Endothelial cell of umbilical vein (primary cell): ENCODE data around the gene DNHD1. TPM values are rescaled to one million over a fixed set of nuclear protein-coding genes. Genes with fewer than 3 reads are reported as not detected.

Experiments used
- BruUV-seq: library from RNA; stranded (reverse); fragments of 400-500 nt; replicated peaks from 2 replicates; lab custom pipeline; 2021; lab: Mats Ljungman, UMichigan
- CTCF ChIA-PET: fragments of 300-600, 350-600 bp; sonication (Branson Sonifier 250); formaldehyde crosslinking; loops from one replicate; lab custom pipeline; 2021; ENCODE audit warnings: antibody characterized with exemption, inconsistent platforms; lab: Charles Lee
- POLR2A ChIA-PET: fragments of 300-600, 350-600 bp; sonication (Branson Sonifier 250); formaldehyde crosslinking; loops from one replicate; lab custom pipeline; 2021; ENCODE audit warnings: antibody characterized with exemption, inconsistent platforms; lab: Charles Lee
- DNase-seq: peaks from one replicate; pipeline ENCODE4 v3.0.0-alpha.2; 2011; ENCODE audit warnings: low read depth, low spot score
- FAIRE-seq: peaks from 2 replicates; lab custom pipeline; 2011; peaks lifted over from hg19 to GRCh38; lab: Jason Lieb, UNC
- H2AFZ ChIP-seq: 2 replicates; pipeline ENCODE4 v1.6.0; 2012; ENCODE audit warnings: low read depth, low read length, control low read depth, inconsistent platforms
- H3K27ac ChIP-seq: 2 replicates; pipeline ENCODE4 v1.5.1; 2011; ENCODE audit warnings: low read depth, mild to moderate bottlenecking, control low read depth, low read length, moderate library complexity; ENCODE audit not compliant: insufficient read depth
- H3K27me3 ChIP-seq, 2 experiments: 2 replicates each; pipeline versions ENCODE4 v1.6.0 to v1.6.1; 2011; ENCODE audit warnings: low read length in 2 of 2, mixed read lengths in 1 of 2; ENCODE audit not compliant: control insufficient read depth in 2 of 2, insufficient read depth in 2 of 2
- H3K36me3 ChIP-seq, 2 experiments: 2 replicates in 1 of 2; 3 replicates in 1 of 2; pipeline ENCODE4 v1.5.1; 2011; ENCODE audit warnings: low read length in 2 of 2, mild to moderate bottlenecking in 1 of 2, moderate library complexity in 1 of 2; ENCODE audit not compliant: control insufficient read depth in 2 of 2, insufficient read depth in 2 of 2; ENCODE audit errors: extremely low read depth in 1 of 2
- H3K4me1 ChIP-seq: 3 replicates; pipeline ENCODE4 v1.5.1; 2011; ENCODE audit warnings: mild to moderate bottlenecking, low read length; ENCODE audit not compliant: control insufficient read depth, insufficient read depth; ENCODE audit errors: extremely low read depth
- H3K4me2 ChIP-seq: 2 replicates; pipeline ENCODE4 v1.6.1; 2011; ENCODE audit warnings: low read length, control low read depth, mixed read lengths; ENCODE audit not compliant: insufficient read depth
- H3K4me3 ChIP-seq, 3 experiments: fragments of 200-600 bp in 1 of 3; sonication (generic), shearing (Covaris generic) in 1 of 3; replicated peaks in 1 of 3; 2 replicates each; pipeline ENCODE4 v1.5.1; 2011 to 2016; ENCODE audit warnings: control low read depth in 3 of 3, low read length in 3 of 3, mild to moderate bottlenecking in 2 of 3, inconsistent platforms in 1 of 3, low read depth in 1 of 3, moderate library complexity in 1 of 3; ENCODE audit not compliant: insufficient read depth in 1 of 3
- H3K79me2 ChIP-seq: 2 replicates; pipeline ENCODE4 v1.6.0; 2012; ENCODE audit warnings: low read length, inconsistent platforms; ENCODE audit not compliant: control insufficient read depth, insufficient read depth
- H3K9ac ChIP-seq: replicated peaks from 2 replicates; pipeline ENCODE3; 2011; ENCODE audit warnings: low read length, control low read depth; ENCODE audit not compliant: insufficient read depth; ENCODE audit errors: extremely low read depth
- H3K9me1 ChIP-seq: replicated peaks from 3 replicates; pipeline ENCODE4 v1.6.0; 2011; ENCODE audit warnings: mild to moderate bottlenecking, low read length; ENCODE audit not compliant: control insufficient read depth, insufficient read depth; ENCODE audit errors: extremely low read depth
- H3K9me3 ChIP-seq: replicated peaks from 2 replicates; pipeline ENCODE4 v1.5.1; 2012; ENCODE audit warnings: low read length, inconsistent platforms; ENCODE audit not compliant: control insufficient read depth, insufficient read depth
- H4K20me1 ChIP-seq: replicated peaks from 2 replicates; pipeline ENCODE3; 2011; ENCODE audit warnings: mild to moderate bottlenecking, low read length; ENCODE audit not compliant: control insufficient read depth, insufficient read depth; ENCODE audit errors: extremely low read depth
- EZH2 ChIP-seq: IDR thresholded peaks from 2 replicates; pipeline ENCODE4 v1.6.1; 2012; ENCODE audit warnings: borderline replicate concordance, low read depth, mild to moderate bottlenecking, moderate library complexity, low read length, inconsistent platforms; ENCODE audit not compliant: severe bottlenecking
- FOS ChIP-seq: IDR thresholded peaks from 2 replicates; pipeline ENCODE4 v1.6.1; 2011; ENCODE audit warnings: mild to moderate bottlenecking, low read length, moderate library complexity, borderline replicate concordance; ENCODE audit not compliant: insufficient read depth
- GATA2 ChIP-seq: IDR thresholded peaks from 2 replicates; pipeline ENCODE4 v1.7.0; 2011; ENCODE audit warnings: low read depth, mild to moderate bottlenecking, moderate library complexity, mixed read lengths, low read length; ENCODE audit not compliant: insufficient read length, insufficient read depth
- JUN ChIP-seq: IDR thresholded peaks from 2 replicates; pipeline ENCODE4 v1.6.1; 2011; ENCODE audit warnings: borderline replicate concordance, low read depth; ENCODE audit not compliant: insufficient read length, insufficient read depth
- MYC ChIP-seq: IDR thresholded peaks from one replicate; pipeline ENCODE4 v1.6.1; 2011; ENCODE audit warnings: mild to moderate bottlenecking, low read depth, low read length
- POLR2A ChIP-seq: IDR thresholded peaks from 2 replicates; pipeline ENCODE4 v1.6.1; 2012; ENCODE audit warnings: low read depth, mild to moderate bottlenecking, control low read depth, low read length
- POLR2AphosphoS5 ChIP-seq: IDR thresholded peaks from 2 replicates; pipeline ENCODE4 v1.6.1; 2012; ENCODE audit warnings: low read depth, mild to moderate bottlenecking, control low read depth, low read length, moderate library complexity; ENCODE audit not compliant: insufficient read depth
- dilution Hi-C: fragments of 300-500 bp; cut with MboI; formaldehyde crosslinking; loops from one replicate; pipeline ENCODE4 v1.15.0; 2019; ENCODE audit warnings: low sequenced_read_pairs; ENCODE audit not compliant: extremely low pct_ligation_motif_present
- intact Hi-C: fragments of 100-400 bp; cut with micrococcal nuclease; formaldehyde crosslinking; loops from one replicate; pipeline ENCODE4 v1.10.0; 2022
- polyA plus RNA-seq, 4 experiments: library from polyadenylated mRNA; depleted of rRNA in 3 of 4; stranded (reverse) in 3 of 4; unstranded in 1 of 4; fragments of >200 nt; gene quantifications; 2 replicates each; pipeline versions ENCODE4 v1.2.1 to v1.2.3, GENCODE V29; 2011 to 2012; ENCODE audit warnings: missing spikeins in 1 of 4
- total RNA-seq: library from RNA; stranded (reverse); gene quantifications from 2 replicates; pipeline ENCODE4 v1.2.3, GENCODE V29; 2021
- TF ChIP-seq, protein P1 (sequence below), 2 donors: IDR thresholded peaks; 1 replicate in 1 of 2; 2 replicates in 1 of 2; pipeline ENCODE4 v1.5.1; 2011; ENCODE audit warnings: low read length in 2 of 2, mild to moderate bottlenecking in 2 of 2, moderate library complexity in 2 of 2, control low read depth in 1 of 2, inconsistent platforms in 1 of 2, low read depth in 1 of 2; ENCODE audit not compliant: insufficient read depth in 1 of 2; ENCODE audit errors: extremely low read depth in 1 of 2
- TF ChIP-seq, protein P2 (sequence below): IDR thresholded peaks from 2 replicates; pipeline ENCODE4 v1.6.1; 2011; ENCODE audit not compliant: insufficient read depth, insufficient read length

The DNHD1 gene
- total and polyA plus RNA-seq, 2 donors (not counting 3 experiments of a cell fraction or from before 2014, with no cell fraction given), result 3.7 to 8.6 TPM

DNA sequence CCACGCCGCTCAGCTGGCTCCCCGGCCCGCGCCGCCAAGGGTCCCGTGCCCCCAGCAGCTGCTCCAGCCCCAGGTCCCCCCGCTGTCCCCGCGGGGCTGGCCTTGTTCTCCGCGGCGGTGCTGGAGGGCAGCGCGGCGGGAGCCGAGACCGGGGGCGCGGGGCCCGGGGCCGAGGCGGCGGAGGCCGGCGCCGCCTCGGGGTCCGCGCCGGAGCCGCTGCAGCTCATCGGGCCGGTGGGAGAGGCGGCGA is 114.8 kb downstream of the DNHD1 start:
- Histone ChIP-seq H3K27ac (peak overlapping the region; percentile 89), H3K4me3 (peak overlapping the region; percentile 28 to 72 (median 71)), H3K9ac (peak overlapping the region; percentile 85), H3K27me3 (no peaks in the 10 kb centered on the region), H3K9me3 (no peaks in the 10 kb centered on the region), H3K4me2 (peak overlapping the region; percentile 84), H3K4me1 (peaks cover 56% of the 10 kb centered on the region), H2AFZ (no peak overlapping the region), H4K20me1 (no peaks in the 10 kb centered on the region), H3K79me2 (peaks cover 36% of the 10 kb centered on the region), H3K36me3 (peaks cover 37 to 45% of the 10 kb centered on the region in 2 experiments), H3K9me1 (no peaks in the 10 kb centered on the region)
- no TSS peak for BruUV-seq
- FAIRE-seq (no peak), DNase-seq (no peak)
- TF ChIP-seq, protein P1, sequence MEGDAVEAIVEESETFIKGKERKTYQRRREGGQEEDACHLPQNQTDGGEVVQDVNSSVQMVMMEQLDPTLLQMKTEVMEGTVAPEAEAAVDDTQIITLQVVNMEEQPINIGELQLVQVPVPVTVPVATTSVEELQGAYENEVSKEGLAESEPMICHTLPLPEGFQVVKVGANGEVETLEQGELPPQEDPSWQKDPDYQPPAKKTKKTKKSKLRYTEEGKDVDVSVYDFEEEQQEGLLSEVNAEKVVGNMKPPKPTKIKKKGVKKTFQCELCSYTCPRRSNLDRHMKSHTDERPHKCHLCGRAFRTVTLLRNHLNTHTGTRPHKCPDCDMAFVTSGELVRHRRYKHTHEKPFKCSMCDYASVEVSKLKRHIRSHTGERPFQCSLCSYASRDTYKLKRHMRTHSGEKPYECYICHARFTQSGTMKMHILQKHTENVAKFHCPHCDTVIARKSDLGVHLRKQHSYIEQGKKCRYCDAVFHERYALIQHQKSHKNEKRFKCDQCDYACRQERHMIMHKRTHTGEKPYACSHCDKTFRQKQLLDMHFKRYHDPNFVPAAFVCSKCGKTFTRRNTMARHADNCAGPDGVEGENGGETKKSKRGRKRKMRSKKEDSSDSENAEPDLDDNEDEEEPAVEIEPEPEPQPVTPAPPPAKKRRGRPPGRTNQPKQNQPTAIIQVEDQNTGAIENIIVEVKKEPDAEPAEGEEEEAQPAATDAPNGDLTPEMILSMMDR (IDR thresholded peaks at IDR 0.05; ENCODE audit: extremely low read depth in 1 of 2, insufficient read depth in 1 of 2, low read depth in 1 of 2, low read length in 2 of 2), result no peak
- TF ChIP-seq POLR2A, result peak; percentile 95
- dilution Hi-C loops, result no loop called here
- ChIA-PET POLR2A (interaction anchor here (1.1 to 2.0 kb wide), 3 partner anchors 43 to 71 kb away, joined by 3 to 14 read pairs (median 4); partner anchors contain the start of gene MRPL17), CTCF (interaction anchor here (0.9 to 4.5 kb wide), 14 partner anchors 8 to 233 kb away, joined by 3 to 43 read pairs (median 4); partner anchors contain the start of gene MRPL17)
- intact Hi-C loops, result loop anchor here (1.0 kb wide), 5 partner anchors 9 to 131 kb away; partner anchors contain the start of genes ARFIP2, ILK, MRPL17 and RRP8

DNA sequence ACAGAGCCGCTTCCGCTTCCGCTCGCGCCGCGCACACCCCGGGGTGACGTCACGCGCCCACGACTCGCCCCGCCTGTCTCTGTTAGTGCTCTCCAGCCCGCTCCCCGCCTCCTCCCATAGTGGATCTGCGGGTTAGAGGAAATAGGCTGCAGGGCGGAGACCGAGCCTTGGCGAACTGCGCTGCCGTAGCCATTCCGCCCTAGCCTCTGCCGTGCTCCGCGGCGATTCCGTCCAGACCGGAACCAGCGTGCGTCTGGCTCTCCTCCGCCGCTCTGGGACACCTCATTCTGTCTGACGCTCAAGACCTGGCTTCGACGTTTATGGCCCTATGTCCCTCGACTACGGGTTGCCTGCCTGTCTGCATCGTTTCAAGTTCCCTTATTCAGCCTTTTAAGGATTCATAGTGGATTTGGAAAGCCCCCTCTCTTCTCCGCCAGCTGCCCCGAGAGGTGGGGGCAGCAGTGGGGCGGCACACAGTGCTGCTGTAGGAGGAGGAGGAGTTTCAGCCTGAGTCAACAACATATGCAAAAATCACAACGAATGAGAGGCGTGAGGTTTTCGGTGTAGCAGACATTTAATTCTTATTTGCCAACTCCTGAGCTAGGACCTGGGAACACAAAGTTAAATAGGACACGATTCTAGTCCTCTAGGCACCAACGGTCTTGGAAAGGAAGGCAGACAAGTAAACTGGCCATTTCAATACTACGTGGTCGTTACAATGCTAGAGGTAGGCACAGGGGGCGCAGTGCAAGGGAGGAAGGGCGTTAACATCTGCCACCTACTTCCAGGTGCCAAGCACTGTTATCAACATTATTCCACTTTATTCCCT is 115.3 kb downstream of the DNHD1 start, which contains the start of gene TAF10:
TAF10 (minus strand) TSS at position 4 of the 829 bp plus-strand sequence. CDS start 27 bp downstream, outside the sequence.
- peaks cover 36 to 45% of the 10 kb centered on the region in 2 experiments for H3K36me3 ChIP-seq
- intact Hi-C loops (loop anchor here (1.0 kb wide), 5 partner anchors 9 to 131 kb away; partner anchors contain the start of genes ARFIP2, ILK, MRPL17 and RRP8), dilution Hi-C loops (no loop called here)
- TF ChIP-seq GATA2, result no peak
- no peak for TF ChIP-seq EZH2
- no peak for TF ChIP-seq MYC
- peak; percentile 96 for TF ChIP-seq POLR2AphosphoS5
- TF ChIP-seq, protein P1 (IDR thresholded peaks at IDR 0.05; ENCODE audit: extremely low read depth in 1 of 2, insufficient read depth in 1 of 2, low read depth in 1 of 2, low read length in 2 of 2), result peak; percentile 41 to 49
- TF ChIP-seq, protein P2, sequence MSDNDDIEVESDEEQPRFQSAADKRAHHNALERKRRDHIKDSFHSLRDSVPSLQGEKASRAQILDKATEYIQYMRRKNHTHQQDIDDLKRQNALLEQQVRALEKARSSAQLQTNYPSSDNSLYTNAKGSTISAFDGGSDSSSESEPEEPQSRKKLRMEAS, result peak; percentile 76
- TF ChIP-seq POLR2A, result peak; percentile 92
- peak; percentile 10 for TF ChIP-seq JUN
- TF ChIP-seq FOS, result peak; percentile 38
- BruUV-seq, result TSS peak; percentile 81
- H3K79me2 ChIP-seq, result peaks cover 33% of the 10 kb centered on the region
- FAIRE-seq, result peak; percentile 90
- peak within 1 kb of the TSS; percentile 28 to 72 (median 71) for H3K4me3 ChIP-seq
- no peaks in the 10 kb centered on the region for H4K20me1 ChIP-seq
- H3K27ac ChIP-seq, result peak within 1 kb of the TSS; percentile 89
- H3K9me1 ChIP-seq, result no peaks in the 10 kb centered on the region
- H3K9me3 ChIP-seq, result no peaks in the 10 kb centered on the region
- ChIA-PET CTCF (interaction anchor here (0.9 to 4.5 kb wide), 17 partner anchors 8 to 233 kb away, joined by 3 to 43 read pairs (median 4); partner anchors contain the start of gene MRPL17), POLR2A (interaction anchor here (1.1 to 2.0 kb wide), 3 partner anchors 42 to 71 kb away, joined by 3 to 14 read pairs (median 4); partner anchors contain the start of gene MRPL17)
- peak within 1 kb of the TSS; percentile 85 for H3K9ac ChIP-seq
- peak within 1 kb of the TSS; percentile 84 for H3K4me2 ChIP-seq
- no peaks in the 10 kb centered on the region for H3K27me3 ChIP-seq
- peak within 1 kb of the TSS; percentile 12 for H2AFZ ChIP-seq
- peaks cover 57% of the 10 kb centered on the region for H3K4me1 ChIP-seq
- peak; percentile 97 for DNase-seq
